Neural progenitor cell (in vitro differentiated cells): ENCODE measurements around the gene GPATCH11.

ENCODE experiments used
- CTCF ChIP-seq: fragments of 200-600 bp; sonication (generic); IDR thresholded peaks from 2 replicates; pipeline ENCODE4 v1.5.1; 2017; ENCODE audit warnings: antibody characterized with exemption, mild to moderate bottlenecking
- EZH2 ChIP-seq: fragments of 200-600 bp; sonication (generic); IDR thresholded peaks from 2 replicates; pipeline ENCODE4 v1.6.1; 2017; ENCODE audit warnings: antibody characterized with exemption, mild to moderate bottlenecking, moderate library complexity
- EZH2phosphoT487 ChIP-seq: fragments of 200-600 bp; sonication (generic); IDR thresholded peaks from 2 replicates; pipeline ENCODE4 v1.6.1; 2017; ENCODE audit warnings: antibody characterized with exemption

GRCh38 chr2:37146062-37146461 lies 61.7 kb downstream of the GPATCH11 start:
- TF ChIP-seq CTCF, result no peak
- no peak for TF ChIP-seq EZH2
- no peak for TF ChIP-seq EZH2phosphoT487
